GM18867 (cell line): Measurements from ENCODE around the gene VDR.

Source experiments
- ATAC-seq: cut with Tn5 transposase; IDR thresholded peaks from one replicate; pipeline ENCODE4 v1.9.1; 2021; ENCODE audit warnings: mild to moderate bottlenecking, moderate library complexity; ENCODE audit not compliant: unreplicated experiment

The VDR gene

DNA sequence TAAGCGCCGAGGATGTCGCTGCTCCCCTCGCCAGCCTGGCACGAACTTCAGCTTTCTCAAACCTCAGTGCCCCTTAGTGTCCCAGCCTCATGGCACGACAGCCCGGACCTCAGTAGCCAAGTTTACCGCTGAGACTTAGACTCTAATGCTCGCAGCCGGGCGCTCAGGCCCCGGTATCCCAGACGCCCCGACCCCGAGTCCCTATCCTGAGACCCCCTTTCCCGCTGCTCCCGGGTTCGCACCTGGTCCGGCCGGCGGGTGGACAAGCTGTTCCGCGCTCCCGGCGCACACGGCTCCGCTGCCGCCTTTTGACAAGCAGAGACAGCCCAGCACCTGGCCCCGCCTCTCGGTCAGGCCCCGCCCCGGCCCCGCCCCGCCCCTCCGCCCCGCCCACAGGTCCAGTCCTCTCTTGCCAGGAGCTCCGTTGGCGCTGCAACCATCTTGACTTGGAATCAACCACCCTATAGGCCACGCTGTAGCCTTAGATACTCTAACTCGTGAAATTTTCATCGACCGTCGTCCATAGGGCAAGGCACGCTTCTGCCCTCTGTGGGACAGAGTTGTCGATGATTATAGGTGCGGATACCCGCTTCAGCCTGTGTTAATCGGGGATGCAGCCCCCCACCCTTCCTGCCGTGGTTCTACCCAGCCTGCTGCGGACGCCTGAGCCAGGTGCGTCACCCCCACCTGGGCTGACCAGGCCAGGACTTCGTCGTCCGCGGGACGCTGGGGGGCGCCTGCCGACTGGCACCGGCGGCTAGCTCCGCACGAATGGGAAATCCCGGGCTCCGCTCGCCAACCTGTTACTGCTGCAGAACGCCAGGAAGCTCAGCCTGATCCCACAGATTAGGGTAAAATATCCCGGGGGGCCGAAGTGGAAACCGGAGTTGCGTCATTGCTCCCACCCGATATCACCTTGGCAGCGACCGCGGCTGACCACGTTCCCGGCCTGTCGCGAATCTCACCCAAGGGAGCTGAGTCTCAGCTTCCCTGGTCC is at the start of gene VDR:
Gene VDR, minus strand, starts transcription at position 282 of the 997 bp plus-strand sequence. CDS start 25,881 bp downstream, outside the sequence.
- ATAC-seq, result peak; percentile 79

DNA sequence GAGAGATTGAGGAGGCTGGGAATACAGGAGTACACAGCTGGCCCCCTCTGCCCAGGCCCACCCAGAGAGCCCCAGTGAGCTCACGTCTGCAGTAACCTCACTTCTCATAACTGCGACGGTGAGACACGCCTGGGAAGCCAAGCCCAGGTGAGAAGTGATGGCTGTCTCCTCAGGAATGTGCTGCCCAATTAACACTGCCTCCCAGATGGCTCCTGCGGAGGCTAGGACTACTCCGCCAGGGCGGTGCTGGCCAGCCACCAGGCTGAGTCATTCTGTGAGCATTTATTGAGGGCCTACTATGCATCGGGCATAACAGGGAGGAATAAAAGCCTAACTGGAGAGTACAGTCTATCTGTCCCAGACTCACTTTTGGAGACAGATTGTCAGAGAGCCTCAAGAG is 49.3 kb upstream of the VDR start:
- no peak for ATAC-seq

DNA sequence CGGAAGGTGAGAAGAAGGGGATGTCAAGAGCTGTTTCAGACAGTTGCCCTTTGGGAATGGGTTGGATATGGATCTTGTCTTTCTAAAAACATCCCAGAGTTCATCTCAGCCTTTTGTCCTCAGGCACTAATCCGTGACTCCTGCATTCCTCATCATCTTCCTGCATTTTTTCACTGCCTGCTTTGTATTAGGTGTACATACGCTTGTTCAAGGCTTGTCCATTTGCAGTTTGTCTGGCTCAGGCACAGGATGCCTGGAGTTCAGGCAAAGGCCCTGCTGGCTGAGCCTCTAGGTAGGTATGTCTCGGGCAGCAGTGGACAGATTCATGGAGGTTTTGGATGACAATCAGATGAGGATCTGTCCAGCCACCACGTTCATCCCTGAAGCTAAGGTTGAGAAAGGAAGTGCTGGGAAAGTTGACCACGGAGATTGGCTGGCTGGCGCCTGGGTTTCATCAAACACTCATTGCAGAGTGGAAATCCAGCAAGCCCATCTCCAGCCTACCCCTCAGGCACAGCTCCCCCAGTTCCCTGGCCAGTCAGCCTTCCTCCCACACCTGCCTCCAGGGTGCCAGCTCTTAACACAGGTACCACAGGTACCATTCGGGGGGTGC is 46.2 kb upstream of the VDR start:
- no peak for ATAC-seq

DNA sequence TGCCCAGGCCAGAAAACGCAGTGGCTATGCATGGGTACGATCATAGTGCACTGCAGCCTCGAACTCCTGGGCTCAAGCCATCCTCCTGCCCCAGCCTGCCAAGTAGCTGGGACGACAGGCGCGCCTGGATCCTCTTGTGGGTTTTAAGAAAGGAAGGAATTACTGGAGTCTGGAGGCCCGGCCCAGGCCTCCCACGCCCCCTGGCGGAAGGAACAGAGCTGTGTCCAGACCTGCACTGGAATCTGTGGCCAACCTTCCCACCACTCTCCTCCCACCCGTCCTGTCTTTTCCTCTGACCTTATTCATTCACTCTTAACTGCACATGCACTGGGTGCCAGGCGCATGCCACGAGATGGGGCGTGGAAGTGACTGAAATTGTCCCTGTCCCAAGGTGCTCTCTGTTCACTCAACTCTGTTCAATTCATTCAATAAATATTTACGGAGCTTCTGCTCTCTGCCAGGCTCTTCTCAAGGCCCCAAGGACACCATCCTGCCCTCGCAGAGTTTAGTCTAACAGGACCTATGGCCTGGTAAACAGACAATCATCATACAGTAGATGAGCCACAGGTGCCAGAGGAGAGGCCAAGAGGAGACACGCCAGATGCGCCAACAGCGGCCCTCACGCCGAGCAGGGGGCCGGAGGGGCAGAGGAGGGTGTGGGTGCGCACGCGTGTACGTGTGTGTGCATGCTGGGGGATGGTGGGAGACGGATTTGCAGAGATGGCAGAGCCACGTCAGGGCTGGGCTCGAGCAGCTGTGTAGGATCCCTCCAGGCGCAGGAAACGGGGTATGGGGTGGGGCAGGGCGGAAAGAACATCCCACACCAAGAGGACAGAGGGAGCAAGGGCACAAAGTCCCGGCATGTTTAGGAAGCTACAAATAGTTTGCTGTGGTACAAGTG is 44.9 kb upstream of the VDR start:
- peak; percentile 71 for ATAC-seq

DNA sequence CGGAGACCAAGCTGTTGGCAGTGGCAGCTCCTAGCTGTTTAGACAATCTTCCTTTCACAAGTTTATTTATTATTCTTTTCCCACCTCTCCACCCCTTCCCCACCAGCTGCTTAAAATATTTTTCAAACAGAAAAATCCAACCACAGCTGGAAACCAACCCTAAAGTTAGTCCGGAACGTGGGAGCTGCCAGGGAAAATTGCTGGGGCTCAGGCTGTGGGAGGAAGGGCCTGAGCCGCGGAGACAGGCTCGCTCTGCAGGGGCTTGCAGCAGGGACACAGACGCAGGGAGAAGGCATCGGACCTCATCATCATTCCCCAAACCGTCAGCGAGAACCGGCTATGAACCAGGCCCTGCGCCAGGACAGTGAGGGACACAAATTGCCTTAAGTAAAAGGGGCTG is 42.5 kb upstream of the VDR start:
- ATAC-seq, result no peak

DNA sequence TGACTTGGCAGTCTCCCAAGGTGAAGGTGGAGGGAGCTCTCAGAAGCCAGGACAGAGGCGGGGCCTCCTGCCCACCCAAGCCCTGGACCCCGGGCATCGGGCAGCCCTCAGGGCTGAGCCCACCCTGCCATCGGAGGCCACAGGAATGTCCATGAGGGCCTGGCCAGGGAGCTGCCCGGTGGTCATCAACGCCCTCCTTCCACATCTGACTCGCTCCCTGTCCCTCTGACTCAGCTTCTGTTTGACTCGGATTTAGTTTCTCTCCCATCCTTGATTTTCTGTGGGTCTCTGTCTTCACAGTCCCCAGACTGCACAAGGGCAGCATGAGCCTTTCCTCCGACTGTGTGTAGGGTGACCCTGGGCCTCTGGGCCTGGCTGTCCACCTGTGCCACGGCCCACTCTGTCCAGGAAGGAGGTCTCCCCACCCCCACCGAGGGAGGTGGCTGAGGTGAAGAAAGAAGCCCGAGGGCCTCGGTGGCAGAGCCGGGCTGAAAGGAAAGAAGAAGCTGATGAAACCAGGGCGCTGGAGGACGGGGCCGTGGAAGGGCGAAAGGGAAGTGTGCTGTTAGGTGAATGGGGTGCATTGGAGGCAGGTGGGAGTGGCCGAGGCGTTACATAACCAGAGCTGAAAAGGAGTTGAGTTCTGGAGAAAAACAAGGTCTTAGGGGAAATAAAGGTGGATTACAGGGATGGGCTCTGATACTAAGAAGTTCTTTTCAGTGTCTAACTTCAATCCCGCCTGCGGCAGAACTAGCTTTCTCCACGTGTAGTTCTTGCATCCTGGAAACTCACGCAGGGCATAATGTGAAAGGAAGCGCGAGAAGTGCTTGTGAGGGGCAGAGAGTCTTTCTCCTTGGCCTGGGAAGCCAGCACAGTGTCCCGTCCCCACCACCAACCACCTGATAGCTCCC is 41.9 kb upstream of the VDR start:
- no peak for ATAC-seq

DNA sequence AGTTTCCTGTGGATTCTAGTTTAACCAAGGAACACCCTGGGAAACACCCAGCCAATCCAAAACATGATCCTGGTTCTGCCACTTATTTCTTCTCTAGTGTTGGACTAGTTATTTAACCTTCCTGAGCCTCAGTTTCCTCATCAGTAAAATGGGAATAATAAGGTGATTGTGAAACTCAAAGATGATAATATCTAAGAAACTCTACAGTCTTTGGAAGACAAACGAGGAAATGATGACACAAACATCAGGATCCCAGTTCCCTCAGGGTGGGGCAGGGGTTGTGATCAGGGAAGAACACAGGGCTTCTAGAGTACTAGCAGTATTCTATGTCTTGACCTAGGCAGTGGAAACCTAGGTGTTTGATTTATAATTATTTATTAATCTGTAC is 40.5 kb upstream of the VDR start:
- ATAC-seq, result no peak

DNA sequence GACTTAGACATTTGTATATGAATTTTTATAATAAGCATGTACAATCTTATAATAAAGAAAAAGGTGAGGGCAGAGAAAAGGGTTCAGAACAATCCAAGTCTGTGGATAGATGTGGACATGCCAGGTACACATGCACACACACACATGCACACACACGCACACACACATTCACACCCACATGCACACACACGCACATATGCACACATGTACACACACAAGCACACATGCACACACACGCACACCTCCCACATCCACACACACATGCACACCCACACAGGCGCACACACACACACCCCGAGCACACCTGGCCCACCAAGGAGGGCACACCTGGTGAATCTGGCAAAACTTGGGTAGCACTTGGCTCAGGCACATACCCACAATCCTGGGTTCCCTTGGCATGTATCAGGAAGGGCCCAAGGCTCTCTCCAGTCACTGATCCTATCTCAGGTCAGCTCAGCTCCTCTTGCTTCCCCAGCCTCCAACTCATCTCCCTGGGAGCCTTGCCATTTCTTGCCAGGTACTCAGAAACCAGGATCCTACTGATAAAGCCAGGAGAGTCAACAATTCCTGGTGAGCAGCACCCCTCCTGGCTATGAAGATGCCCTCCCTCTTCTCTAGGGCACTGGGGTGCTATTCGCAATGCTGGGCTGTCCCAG is 40.0 kb upstream of the VDR start:
- ATAC-seq, result no peak

DNA sequence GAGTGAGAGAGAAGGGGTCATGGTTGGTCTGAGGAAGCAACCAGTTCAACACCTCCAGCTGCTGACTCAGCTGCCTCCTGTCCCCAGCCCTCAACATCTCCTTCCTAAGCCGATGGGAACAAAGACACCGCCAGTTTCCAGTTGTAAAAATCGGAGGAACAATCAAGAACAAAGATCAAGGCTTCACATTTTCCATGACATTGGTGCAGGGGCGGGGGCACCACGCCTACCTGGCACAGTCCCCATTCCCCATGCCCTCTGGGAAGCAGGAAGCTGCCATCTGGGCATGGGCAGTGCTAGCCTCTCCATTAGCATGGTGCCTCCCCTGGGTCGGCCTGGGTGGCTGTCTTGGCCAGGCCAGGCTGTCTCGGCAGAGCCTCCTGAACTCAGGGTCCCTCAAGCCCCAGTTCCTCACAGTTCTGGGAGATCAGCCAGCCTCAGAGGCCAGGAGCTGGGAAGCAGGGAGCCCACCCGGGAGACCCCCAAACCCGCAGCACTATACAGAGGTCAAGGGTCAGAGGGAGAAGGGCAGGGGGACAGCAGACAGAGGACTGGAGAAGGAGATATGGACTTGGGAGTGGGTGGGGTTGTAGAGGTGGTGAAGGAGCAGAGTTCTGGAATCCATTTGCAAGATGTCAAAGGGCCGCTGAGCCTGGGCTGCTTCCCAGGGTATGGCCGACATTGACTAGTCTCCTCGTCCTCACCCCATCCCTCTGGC is 39.0 kb upstream of the VDR start:
- no peak for ATAC-seq

DNA sequence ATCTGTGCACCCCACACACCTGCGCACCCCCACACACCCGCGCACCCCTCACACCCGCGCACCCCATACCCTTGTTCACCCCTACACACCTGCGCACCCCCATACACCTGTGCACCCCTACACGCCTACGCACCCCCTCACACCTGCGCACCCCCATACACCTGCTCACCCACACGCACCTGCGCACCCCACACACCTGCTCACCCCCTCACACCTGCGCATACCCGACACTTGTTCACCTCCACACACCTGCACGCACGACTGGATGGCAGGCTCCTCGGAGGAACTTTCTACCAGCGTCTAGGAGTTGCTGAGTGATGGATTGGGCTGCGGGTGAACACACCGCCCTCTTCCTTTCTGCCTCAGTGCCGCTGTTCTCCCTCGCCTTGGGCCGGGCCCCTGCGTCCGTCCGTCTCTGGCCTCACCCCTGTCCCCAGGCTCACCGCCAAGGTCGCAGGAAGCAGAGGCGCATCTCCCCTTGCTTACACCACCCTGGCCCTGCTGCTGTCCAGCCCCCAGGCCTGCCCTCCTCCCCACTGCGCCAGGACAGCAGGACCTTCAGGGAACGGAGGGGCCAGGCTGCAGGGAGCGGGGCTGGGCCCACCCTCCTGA is 37.9 kb upstream of the VDR start:
- no peak for ATAC-seq

DNA sequence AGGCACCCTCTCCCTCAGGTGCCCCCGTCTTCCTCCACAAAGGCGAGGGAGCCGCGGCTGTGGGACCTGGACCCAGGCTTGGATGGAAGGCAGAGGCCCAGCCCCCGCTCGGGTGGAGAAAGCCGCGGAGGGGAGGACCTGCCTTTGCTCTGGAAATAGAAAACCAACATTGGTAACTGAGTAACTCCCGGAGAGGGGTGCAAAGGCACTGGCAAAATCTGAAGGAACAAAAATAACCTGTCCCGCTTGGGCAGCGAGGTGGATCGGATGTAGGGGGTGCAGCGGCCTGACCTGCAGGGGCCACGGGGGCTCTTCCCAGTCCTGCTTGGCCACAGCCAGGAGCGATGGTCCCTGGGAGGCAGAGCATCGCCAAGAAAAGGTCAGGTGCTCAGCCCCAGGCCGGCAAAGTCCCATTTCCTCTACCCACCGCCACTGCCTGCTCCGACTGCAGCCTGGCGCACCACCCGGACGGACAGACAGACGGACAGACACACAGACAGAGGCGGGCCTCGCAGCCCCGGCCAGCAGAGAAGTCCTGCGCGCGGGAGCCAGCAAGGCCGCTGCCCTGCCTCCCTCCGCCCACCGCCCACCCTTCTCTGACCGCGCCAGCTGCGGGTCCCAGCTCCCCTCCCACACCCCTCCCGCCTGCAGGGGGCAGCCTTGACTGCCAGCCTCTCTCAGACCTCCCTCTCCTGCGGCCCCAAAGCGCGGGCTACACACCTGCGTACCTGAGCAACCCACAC is 37.2 kb upstream of the VDR start:
- ATAC-seq, result no peak

DNA sequence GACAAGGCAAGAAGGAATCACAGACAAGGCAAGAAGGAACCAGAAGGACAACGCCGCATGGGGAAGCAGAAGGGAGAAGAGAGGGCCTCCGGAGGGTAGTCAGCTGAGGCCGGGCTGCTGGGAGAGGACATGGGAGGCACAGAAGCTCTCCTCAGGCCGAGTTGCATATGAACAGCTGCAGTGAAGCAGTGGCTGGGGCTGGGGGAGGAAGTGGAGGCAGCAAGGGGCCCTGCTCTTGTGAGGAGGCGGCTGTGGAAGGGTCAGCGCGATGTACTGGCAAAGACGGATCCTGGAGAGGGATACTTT is 36.6 kb upstream of the VDR start:
- no peak for ATAC-seq

DNA sequence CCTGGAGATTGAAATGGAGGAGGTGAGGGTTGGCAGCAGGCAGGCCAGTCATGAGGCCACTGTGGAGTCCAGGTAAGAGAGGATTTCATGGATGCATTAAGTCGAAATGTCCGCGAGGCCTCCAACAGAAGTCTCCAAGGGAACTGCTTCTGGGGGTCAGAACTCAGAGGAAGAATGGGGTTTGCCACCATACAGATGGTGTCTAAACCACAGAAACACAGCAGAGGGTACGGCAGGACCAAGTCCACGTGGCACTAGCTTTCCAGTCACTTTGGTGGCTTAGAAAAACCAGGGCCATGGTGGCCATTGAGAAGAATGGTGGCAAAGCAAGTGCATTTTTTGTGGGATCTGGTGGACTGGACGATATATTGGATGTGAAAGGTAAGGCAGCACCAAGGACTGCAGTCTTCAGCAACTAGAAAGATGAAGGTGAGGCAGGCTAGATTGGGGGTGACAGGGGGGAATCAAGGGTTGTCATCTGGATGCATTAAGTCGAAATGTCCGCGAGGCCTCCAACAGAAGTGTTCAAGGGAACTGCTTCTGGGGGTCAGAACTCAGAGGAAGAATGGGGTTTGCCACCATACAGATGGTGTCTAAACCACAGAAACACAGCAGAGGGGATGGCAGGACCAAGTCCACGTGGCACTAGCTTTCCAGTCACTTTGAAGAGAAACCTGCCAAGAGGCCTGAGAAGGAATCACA is 36.1 kb upstream of the VDR start:
- no peak for ATAC-seq

DNA sequence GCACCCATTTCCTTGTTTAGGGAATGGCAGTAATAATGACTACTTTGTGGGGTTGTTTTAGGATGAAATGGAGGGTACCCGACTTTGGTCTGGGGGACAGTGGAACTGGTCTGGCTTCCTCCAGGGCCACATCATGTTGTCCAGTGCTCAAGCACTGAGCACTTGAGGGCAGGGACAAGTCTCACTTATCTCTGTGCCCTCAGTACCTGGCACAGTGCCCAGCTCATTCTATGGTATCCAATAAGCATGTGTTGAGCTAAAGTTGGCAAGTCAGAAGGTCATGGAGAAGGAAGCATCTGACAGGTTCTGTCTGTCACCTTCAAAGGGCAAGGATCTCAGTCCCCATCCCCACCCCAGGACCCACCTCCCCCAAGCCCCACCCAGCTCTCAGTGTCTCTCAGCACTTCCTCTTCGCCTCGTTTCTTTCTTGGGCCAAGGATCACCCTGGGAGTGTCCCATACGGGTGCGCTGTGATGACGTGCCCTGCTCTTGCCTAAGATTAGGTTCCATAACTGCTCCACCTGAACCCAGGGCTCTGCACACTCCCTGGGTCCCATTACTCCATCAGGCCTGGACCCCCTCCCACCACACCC is 34.3 kb upstream of the VDR start:
- ATAC-seq, result no peak

DNA sequence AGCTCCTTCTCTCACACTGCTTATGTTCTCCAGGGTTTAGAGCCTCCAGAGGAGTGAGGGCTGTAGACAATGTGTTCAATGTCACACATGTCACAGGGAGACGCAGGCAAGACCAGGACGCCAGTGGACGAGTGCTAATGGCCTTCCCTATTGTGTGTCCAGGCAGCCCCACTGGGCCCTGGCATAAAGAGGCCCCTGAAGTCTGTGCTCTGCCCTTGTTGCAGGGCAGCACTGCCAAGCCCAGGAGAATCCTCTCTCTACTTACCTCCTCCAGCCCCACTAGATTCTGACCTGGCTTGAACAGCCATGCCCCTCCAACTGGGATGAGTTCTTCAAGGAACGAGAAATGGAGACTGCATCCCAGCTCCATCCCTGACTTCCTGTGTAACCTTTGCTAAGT is 33.8 kb upstream of the VDR start:
- ATAC-seq, result no peak

DNA sequence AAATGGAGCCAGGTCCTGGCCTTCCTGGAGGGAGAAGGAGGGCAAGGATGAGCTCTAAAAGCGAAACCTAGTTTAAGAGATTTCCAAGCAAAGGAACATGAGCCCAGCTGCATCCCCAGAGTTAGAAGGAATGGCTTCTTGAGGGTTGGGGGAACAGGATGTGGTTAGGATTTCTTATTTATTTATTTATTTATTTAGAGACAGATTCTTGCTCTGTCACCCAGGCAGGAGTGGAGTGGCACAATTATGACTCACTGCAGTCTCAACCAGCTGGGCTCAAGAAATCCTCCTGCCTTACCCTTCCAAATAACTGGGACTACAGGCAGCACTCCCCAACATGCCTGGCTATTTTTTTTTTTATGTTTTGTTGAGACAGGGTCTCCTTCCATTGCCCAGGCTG is 33.3 kb upstream of the VDR start:
- no peak for ATAC-seq

DNA sequence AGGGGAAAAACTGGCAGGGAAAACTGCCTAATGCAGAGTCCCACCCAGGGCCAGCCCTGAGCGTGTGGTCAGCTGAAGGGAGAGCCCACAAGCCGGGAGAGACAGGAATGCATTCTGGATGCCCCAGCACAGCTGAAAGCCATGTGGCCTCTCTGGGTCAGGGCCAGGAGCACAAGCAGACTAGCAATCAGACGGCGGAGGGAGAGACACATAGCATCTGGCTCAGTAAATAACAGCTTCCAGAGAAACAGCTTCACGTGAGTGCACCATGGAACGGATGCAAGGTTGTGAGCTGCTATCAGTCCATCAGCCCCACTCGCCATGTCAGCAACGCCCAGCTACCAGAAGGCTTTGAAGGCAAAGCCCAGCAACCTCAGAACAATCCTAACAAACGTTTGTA is 30.4 kb upstream of the VDR start:
- no peak for ATAC-seq
